ENCODE data around the gene RPS6KA1.
"Not testable (repeated sequence)": the region's sequence is repeated elsewhere in the genome, so short reads cannot be mapped to it uniquely, and the experiment has no call there.

Gene RPS6KA1

DNA sequence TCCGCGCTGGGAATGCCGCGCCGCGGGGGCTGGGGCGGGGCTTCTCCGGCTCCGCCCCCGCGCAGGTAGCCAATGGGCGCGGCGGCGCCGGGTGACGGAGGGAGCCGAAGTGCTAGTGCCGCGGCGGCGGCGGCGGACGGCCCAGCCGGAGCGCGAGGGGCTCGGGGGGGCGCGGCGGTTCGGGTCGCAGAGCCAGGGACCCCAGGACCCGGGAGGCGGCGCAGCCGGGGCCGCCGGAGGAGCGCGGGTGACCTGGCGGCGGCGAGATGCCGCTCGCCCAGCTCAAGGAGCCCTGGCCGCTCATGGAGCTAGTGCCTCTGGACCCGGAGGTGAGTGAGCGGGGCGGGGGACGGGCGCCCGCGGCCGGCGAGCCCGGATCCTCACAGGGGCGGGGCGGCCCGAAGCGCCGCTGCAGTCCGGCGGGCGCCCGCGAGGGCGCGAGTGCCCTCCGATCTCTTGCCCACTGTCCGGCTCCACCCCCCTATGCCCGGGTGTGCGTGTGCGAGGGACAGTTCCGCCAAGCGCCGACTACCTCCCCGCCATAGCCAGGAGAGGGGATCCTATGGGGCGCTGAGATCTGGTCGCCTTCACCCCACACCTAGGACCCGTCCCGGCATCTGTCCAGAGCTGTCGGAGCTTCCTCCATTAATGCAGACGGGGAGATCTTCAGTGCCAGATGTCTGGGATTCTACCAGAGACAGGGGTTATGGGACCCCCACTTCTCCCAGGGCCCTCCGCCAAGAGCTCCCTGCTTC lies at the start of gene RPS6KA1:
RPS6KA1 (plus strand) TSS at position 107 of the 755 bp plus-strand sequence; CDS start at position 267, 160 bp downstream.
- DNase-seq (ENCODE audit: low read depth in 2 of 2), result peak; percentile 33 to 38

GRCh38 chr1:26482921-26483320 lies 46.6 kb upstream of the RPS6KA1 start:
- no peak for DNase-seq (ENCODE audit: low read depth in 2 of 2)

GRCh38 chr1:26483980-26484379 lies 45.6 kb upstream of the RPS6KA1 start:
- DNase-seq (ENCODE audit: low read depth in 2 of 2), result no peak

DNA sequence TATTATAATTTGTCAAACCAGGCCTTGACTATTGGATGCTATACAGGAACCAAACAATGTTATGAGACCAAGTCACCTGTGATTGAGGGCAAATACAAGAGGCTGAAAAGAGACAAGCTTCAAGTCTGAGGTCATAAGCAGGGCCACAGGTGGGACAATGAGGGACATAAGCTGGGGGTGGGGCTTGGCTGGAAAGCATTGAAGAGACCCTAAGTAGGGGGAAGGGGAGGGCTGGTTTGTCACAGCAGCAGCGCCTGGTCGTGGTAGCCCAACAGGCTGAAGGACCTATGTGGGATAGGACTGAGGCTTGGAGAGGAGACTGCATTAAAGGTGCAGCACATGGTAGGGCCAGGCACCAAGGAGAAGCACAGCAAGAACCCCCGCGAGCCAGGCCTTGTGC lies 39.4 kb upstream of the RPS6KA1 start:
- no peak for DNase-seq (ENCODE audit: low read depth in 2 of 2)

GRCh38 chr1:26493267-26493666 lies 36.3 kb upstream of the RPS6KA1 start:
- no peak for DNase-seq (ENCODE audit: low read depth in 2 of 2)

GRCh38 chr1:26493938-26494337 lies 35.6 kb upstream of the RPS6KA1 start:
- DNase-seq (ENCODE audit: low read depth in 2 of 2), result no peak

GRCh38 chr1:26496861-26497260 lies 32.7 kb upstream of the RPS6KA1 start:
- no peak for DNase-seq (ENCODE audit: low read depth in 2 of 2)

GRCh38 chr1:26498894-26499293 lies 30.7 kb upstream of the RPS6KA1 start:
- no peak for DNase-seq (ENCODE audit: low read depth in 2 of 2)

- DNase-seq (ENCODE audit: low read depth in 2 of 2), result peak; percentile 80 to 88
Measured at GRCh38 chr1:26500488-26501175, 28.9 kb upstream of the RPS6KA1 start.

GRCh38 chr1:26510711-26511110 lies 18.9 kb upstream of the RPS6KA1 start:
- DNase-seq (ENCODE audit: low read depth in 2 of 2), result not testable (repeated sequence)

DNA sequence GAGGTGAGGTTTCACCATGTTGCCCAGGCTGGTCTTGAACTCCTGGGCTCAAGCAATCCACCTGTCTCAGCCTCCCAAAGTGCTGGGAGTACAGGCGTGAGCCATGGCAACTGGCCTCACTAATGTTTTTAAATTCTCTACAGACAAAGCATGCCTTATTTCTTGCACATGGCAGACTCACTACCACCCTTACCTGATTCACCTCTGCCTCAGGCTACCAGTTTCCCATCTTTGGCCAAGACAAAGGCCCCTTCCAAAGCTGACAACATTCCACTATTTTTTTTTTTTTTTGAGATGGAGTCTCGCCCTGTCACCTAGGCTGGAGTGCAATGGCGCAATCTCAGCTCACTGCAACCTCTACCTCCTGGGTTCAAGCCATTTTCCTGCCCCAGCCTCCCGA lies 13.7 kb upstream of the RPS6KA1 start:
- not testable (repeated sequence) for DNase-seq (ENCODE audit: low read depth in 2 of 2)

- no peak for DNase-seq (ENCODE audit: low read depth in 2 of 2)
Measured at GRCh38 chr1:26516987-26517765, 12.4 kb upstream of the RPS6KA1 start.

DNA sequence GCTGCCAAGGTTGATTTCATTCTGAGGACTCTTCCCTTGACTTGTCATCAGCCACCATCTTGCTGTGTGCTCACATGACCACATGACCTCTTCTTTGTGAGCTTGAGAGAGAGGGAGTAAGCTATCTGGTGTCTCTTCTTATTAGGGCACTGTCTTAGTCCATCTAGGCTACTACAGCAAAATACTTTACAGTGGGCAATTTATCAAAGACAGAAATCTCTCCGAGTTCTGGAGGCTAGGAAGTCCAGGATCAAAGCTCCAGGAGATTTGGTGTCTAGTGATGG lies 11.9 kb upstream of the RPS6KA1 start:
- no peak for DNase-seq (ENCODE audit: low read depth in 2 of 2)

DNA sequence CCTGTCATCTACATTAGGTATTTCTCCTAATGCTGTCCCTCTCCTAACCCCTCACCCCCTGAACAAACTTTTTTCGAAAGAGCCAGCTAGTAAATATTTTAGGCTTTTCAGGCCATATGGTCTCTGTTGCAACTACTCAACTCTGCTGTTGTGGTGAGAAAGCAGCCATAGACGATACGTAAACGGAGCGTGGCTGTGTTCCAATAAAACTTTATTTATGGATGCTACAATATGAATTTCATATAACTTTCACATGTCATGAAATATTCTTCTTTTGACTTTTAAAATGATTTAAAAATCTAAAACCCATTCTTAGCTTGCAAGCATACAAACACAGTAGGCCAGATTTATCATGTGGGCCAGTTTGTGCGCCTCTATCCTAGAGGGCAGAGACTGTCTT lies 11.2 kb upstream of the RPS6KA1 start:
- DNase-seq (ENCODE audit: low read depth in 2 of 2), result no peak

GRCh38 chr1:26520339-26520738 lies 9.2 kb upstream of the RPS6KA1 start:
- no peak for DNase-seq (ENCODE audit: low read depth in 2 of 2)

DNA sequence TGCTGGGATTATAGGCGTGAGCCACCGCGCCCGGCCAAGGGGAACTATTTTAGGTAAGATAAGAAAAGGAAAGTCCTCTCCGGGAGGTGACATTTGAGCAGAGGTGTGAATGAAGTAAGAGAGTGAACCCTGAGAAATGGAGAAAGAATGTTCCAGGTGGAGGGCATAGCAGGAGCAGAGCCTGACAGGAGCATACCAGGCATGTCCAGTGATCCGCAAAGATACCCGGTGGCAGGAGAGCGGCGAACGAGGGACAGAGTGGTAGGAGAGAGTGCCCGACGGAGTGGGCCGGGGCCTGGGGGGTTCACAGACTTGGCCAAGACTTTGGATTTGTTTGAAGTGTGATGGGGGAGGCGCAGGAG lies 7.9 kb upstream of the RPS6KA1 start:
- no peak for DNase-seq (ENCODE audit: low read depth in 2 of 2)

DNA sequence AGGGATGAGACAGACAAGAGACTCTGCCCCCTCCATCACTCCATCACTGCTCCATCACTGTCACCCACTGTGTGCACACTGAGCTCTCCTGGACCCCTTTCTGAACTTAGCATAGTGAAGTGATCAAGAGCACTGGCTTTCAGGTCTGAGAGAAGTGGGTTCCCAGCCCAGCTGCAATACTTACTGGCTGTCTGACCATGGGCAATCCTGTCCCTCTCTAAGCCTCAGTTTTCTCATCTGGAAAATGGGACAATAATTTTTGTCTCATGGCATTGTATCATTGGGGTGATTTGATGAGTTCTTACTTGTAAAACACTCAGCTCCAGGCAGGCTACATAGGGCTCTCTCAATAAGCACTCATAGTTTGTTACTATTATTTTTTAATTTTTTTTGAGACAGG lies 7.5 kb upstream of the RPS6KA1 start:
- DNase-seq (ENCODE audit: low read depth in 2 of 2), result no peak

DNA sequence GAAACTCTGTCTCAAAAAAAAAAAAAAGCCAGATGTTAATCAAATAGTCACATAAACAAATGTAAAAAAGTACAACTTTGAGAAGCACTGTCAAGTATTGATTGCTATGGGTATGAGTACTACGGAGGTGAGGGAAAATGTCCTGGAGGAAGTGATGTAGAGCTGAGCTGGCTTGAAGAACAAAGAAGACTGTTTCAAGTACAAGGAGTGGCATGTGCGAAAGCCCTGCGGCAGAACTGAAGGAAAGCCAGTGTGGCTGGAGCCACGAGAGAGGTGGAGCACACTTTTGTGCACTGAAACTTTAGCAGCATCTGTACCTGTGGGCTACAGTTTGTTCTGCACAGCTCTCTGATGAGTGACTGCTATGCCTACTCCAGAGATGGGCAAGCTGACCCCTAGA lies 5.4 kb upstream of the RPS6KA1 start:
- no peak for DNase-seq (ENCODE audit: low read depth in 2 of 2)

GRCh38 chr1:26526287-26526686 lies 3.3 kb upstream of the RPS6KA1 start:
- no peak for DNase-seq (ENCODE audit: low read depth in 2 of 2)

GRCh38 chr1:26529405-26529654 lies 231 bp upstream of the RPS6KA1 start:
- no peak for DNase-seq (ENCODE audit: low read depth in 2 of 2)

- no peak for DNase-seq (ENCODE audit: low read depth in 2 of 2)
Measured at GRCh38 chr1:26530410-26530894, 891 bp downstream of the RPS6KA1 start.

GRCh38 chr1:26530895-26531598 lies 1.5 kb downstream of the RPS6KA1 start:
- DNase-seq (ENCODE audit: low read depth in 2 of 2), result no peak
